Neural cell (in vitro differentiated cells): ENCODE results near the gene BMP2K.

Experiments used
- CTCF ChIP-seq: fragments of 450-650 bp; IDR thresholded peaks from 2 replicates; pipeline ENCODE4 v1.5.1; 2014; ENCODE audit warnings: antibody characterized with exemption, mild to moderate bottlenecking, moderate library complexity; ENCODE audit not compliant: poor library complexity, severe bottlenecking
- EP300 ChIP-seq: fragments of 450-650 bp; conservative IDR thresholded peaks from 2 replicates; pipeline ENCODE4 v1.6.1; 2014; ENCODE audit warnings: antibody characterized with exemption, mild to moderate bottlenecking, moderate library complexity; ENCODE audit not compliant: poor library complexity, severe bottlenecking
- EZH2 ChIP-seq: fragments of 200-600, 300-800 bp; shearing (Covaris generic), sonication (generic); IDR thresholded peaks from 2 replicates; pipeline ENCODE4 v1.6.1; 2014; ENCODE audit warnings: antibody characterized with exemption, low read length, borderline replicate concordance, mild to moderate bottlenecking; ENCODE audit not compliant: insufficient read depth, poor library complexity, severe bottlenecking
- MXI1 ChIP-seq: fragments of 450-650 bp; conservative IDR thresholded peaks from 2 replicates; pipeline ENCODE4 v1.6.1; 2014; ENCODE audit warnings: antibody characterized with exemption, mild to moderate bottlenecking; ENCODE audit not compliant: poor library complexity, severe bottlenecking
- RAD21 ChIP-seq: fragments of 450-650 bp; conservative IDR thresholded peaks from 2 replicates; pipeline ENCODE4 v1.6.1; 2014; ENCODE audit warnings: antibody characterized with exemption, mild to moderate bottlenecking, moderate library complexity
- REST ChIP-seq: IDR thresholded peaks from 2 replicates; pipeline ENCODE4 v1.6.1; 2012; ENCODE audit warnings: borderline replicate concordance

GRCh38 chr4:78781139-78781538 lies 5.0 kb downstream of the BMP2K start:
- no peak for TF ChIP-seq CTCF
- no peak for TF ChIP-seq RAD21
- TF ChIP-seq EZH2, result no peak
- no peak for TF ChIP-seq EP300
- TF ChIP-seq REST, result no peak
- TF ChIP-seq MXI1, result no peak
